ENCODE data around the gene NFYC. TPM values are rescaled to one million over a fixed set of nuclear protein-coding genes. Genes with fewer than 3 reads are reported as not detected.

Gene NFYC
- total RNA-seq, 5 donors from 2014 or later (not counting 1 experiment from before 2014, with no cell fraction given), result 50.1 to 60.4 (median 52.9) TPM

DNA sequence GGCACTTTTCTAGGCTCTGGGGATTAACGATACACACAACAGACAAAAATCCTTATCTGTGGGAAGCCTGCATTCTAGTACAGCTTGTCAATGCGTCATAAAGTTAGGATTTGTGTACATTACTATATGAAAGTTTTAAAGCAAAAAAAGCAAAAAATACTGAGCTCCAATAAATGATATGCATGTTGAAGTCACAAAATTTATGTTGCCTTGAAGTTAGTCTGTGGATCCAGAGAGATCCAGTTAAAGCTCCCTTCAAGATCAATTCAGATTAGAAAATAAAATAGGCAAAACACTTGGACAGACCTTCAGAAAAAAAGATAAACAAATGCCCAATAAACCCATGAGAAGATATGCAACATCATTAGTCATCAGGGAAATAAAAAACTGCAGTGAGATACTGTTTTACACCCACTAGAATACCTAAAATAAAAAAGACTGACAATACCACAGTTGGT, 59.0 kb downstream of the NFYC start:
- no peak overlapping the region for H3K4me3 ChIP-seq (ENCODE audit: control insufficient read depth in 1 of 2, extremely low read depth in 1 of 2, low read length in 1 of 2)
- peaks cover 61% of the 10 kb centered on the region for H3K36me3 Mint-ChIP-seq
- H3K4me3 Mint-ChIP-seq, result no peak overlapping the region
- H3K9me3 ChIP-seq, result no peaks in the 10 kb centered on the region
- no peaks in the 10 kb centered on the region for H3K4me1 ChIP-seq (ENCODE audit: control insufficient read depth in 1 of 2, extremely low read depth in 1 of 2, insufficient read depth in 2 of 2, low read length in 2 of 2)
- no peak overlapping the region for H3K27ac ChIP-seq (ENCODE audit: low read length)
- H3K4me1 Mint-ChIP-seq, result peaks cover 6 to 17% (median 12%) of the 10 kb centered on the region in 3 donors
- H3K9me3 Mint-ChIP-seq, result no peaks in the 10 kb centered on the region
- H3K36me3 ChIP-seq (ENCODE audit: control insufficient read depth in 2 of 2, extremely low read depth in 1 of 2, insufficient read depth in 1 of 2, low read length in 1 of 2), result peaks cover 0 to 68% of the 10 kb centered on the region in 2 donors
- DNase-seq (no peak), ATAC-seq (replicated peaks in 1 of 4) (no peak)
- H3K27ac Mint-ChIP-seq, result no peak overlapping the region
- no peaks in the 10 kb centered on the region for H3K27me3 Mint-ChIP-seq
- POLR2A ChIA-PET, result interaction anchor here in 1 of 2 donors (0.6 kb wide), 2 partner anchors 21 to 581 kb away, joined by 3 to 4 read pairs; no protein-coding TSS in a partner anchor
- no CpG with 5 or more reads among the region's 2 CpGs for WGBS (ENCODE audit: insufficient coverage)
- CTCF ChIA-PET, result no interaction called here
- H3K27me3 ChIP-seq (replicated peaks in 1 of 2; ENCODE audit: control insufficient read depth in 2 of 2, extremely low read depth in 1 of 2, insufficient read depth in 2 of 2, low read length in 1 of 2), result no peaks in the 10 kb centered on the region

DNA sequence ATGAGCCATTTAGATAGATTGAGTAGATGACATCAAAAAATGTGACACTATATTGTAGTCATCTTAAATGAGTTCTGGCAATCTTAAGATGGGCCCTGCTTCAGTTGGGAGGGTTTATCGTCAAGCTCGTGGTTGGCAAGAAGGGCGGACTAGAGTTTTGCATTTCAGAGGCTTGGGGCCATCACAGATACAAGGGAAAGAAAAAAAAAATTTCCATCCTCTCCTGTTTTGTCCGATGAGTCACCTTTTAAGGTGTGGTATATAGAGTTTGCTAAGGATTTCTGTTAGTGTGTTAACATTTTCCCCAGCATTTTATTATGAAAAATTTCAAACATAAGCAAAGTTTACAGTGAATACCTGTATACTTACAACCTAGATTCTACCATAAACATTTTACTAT, 60.3 kb downstream of the NFYC start:
- ChIA-PET CTCF (no interaction called here), POLR2A (no interaction called here)
- no peak for DNase-seq
- WGBS (ENCODE audit: insufficient coverage), result 80% methylated on average over 1 of the region's 4 CpGs
- H3K27ac ChIP-seq (ENCODE audit: low read length), result no peak overlapping the region
- no peak overlapping the region for H3K4me3 Mint-ChIP-seq
- H3K36me3 ChIP-seq (ENCODE audit: control insufficient read depth in 2 of 2, extremely low read depth in 1 of 2, insufficient read depth in 1 of 2, low read length in 1 of 2), result peaks cover 0 to 82% of the 10 kb centered on the region in 2 donors
- H3K4me3 ChIP-seq (ENCODE audit: control insufficient read depth in 1 of 2, extremely low read depth in 1 of 2, low read length in 1 of 2), result no peak overlapping the region
- no peak overlapping the region for H3K27ac Mint-ChIP-seq
- H3K27me3 Mint-ChIP-seq, result no peaks in the 10 kb centered on the region
- no peaks in the 10 kb centered on the region for H3K9me3 ChIP-seq
- no peaks in the 10 kb centered on the region for H3K4me1 ChIP-seq (ENCODE audit: control insufficient read depth in 1 of 2, extremely low read depth in 1 of 2, insufficient read depth in 2 of 2, low read length in 2 of 2)
- no peak for ATAC-seq (replicated peaks in 1 of 4)
- no peaks in the 10 kb centered on the region for H3K27me3 ChIP-seq (replicated peaks in 1 of 2; ENCODE audit: control insufficient read depth in 2 of 2, extremely low read depth in 1 of 2, insufficient read depth in 2 of 2, low read length in 1 of 2)
- peaks cover 0 to 6% (median 5%) of the 10 kb centered on the region in 3 donors for H3K4me1 Mint-ChIP-seq
- peaks cover 65% of the 10 kb centered on the region for H3K36me3 Mint-ChIP-seq
- H3K9me3 Mint-ChIP-seq, result no peaks in the 10 kb centered on the region

- no peaks in the 10 kb centered on the region for H3K27me3 ChIP-seq (replicated peaks in 1 of 2; ENCODE audit: control insufficient read depth in 2 of 2, extremely low read depth in 1 of 2, insufficient read depth in 2 of 2, low read length in 1 of 2)
- WGBS (ENCODE audit: insufficient coverage), result 93% methylated on average over 4 of the region's 8 CpGs
- DNase-seq, result no peak
- Mint-ChIP-seq H3K9me3 (no peaks in the 10 kb centered on the region), H3K4me3 (no peak overlapping the region), H3K4me1 (peaks cover 0 to 5% (median 4%) of the 10 kb centered on the region in 3 donors), H3K27me3 (no peaks in the 10 kb centered on the region), H3K36me3 (peaks cover 60% of the 10 kb centered on the region), H3K27ac (no peak overlapping the region)
- H3K36me3 ChIP-seq (ENCODE audit: control insufficient read depth in 2 of 2, extremely low read depth in 1 of 2, insufficient read depth in 1 of 2, low read length in 1 of 2), result peaks cover 0 to 86% of the 10 kb centered on the region in 2 donors
- ChIA-PET POLR2A (interaction anchor here in 1 of 2 donors (0.6 kb wide), 1 partner anchor 9 kb away, joined by 3 read pairs; no protein-coding TSS in a partner anchor), CTCF (interaction anchor here in 1 of 2 donors (1.1 kb wide), 1 partner anchor 22 kb away, joined by 6 read pairs; no protein-coding TSS in a partner anchor)
- H3K27ac ChIP-seq (ENCODE audit: low read length), result no peak overlapping the region
- no peaks in the 10 kb centered on the region for H3K4me1 ChIP-seq (ENCODE audit: control insufficient read depth in 1 of 2, extremely low read depth in 1 of 2, insufficient read depth in 2 of 2, low read length in 2 of 2)
- no peaks in the 10 kb centered on the region for H3K9me3 ChIP-seq
- no peak overlapping the region for H3K4me3 ChIP-seq (ENCODE audit: control insufficient read depth in 1 of 2, extremely low read depth in 1 of 2, low read length in 1 of 2)
- ATAC-seq (replicated peaks in 1 of 4), result no peak
Observed at GRCh38 chr1:40753142-40753882, 61.8 kb downstream of the NFYC start.

GRCh38 chr1:40754201-40754600, 62.7 kb downstream of the NFYC start:
- CTCF ChIA-PET, result interaction anchor here in 1 of 2 donors (0.8 kb wide), 1 partner anchor 16 kb away, joined by 3 read pairs; no protein-coding TSS in a partner anchor

DNA sequence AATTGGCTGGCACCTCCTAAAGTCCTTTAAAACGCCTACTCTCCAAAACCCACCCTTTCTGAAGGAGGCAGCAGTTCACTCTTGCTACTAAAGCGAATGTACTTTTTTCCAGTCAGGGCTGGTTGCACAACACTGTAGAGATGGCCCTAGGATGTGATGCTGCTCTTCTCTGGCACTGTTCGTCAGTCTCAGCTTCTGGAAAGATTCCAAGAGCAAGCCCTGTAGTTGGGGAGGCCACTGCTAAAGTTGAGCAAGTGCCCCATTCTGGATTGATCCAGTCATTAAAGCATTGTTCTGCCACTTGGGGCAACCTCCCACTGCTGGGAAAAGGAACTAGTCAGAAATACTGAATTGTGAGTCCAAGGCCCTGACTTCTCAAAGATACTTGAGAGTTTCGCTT, 63.6 kb downstream of the NFYC start:
- Histone ChIP-seq H3K36me3 (ENCODE audit: control insufficient read depth in 2 of 2, extremely low read depth in 1 of 2, insufficient read depth in 1 of 2, low read length in 1 of 2) (peaks cover 0 to 86% of the 10 kb centered on the region in 2 donors), H3K27ac (ENCODE audit: low read length) (no peak overlapping the region), H3K27me3 (replicated peaks in 1 of 2; ENCODE audit: control insufficient read depth in 2 of 2, extremely low read depth in 1 of 2, insufficient read depth in 2 of 2, low read length in 1 of 2) (no peaks in the 10 kb centered on the region), H3K9me3 (no peaks in the 10 kb centered on the region), H3K4me1 (ENCODE audit: control insufficient read depth in 1 of 2, extremely low read depth in 1 of 2, insufficient read depth in 2 of 2, low read length in 2 of 2) (no peaks in the 10 kb centered on the region), H3K4me3 (ENCODE audit: control insufficient read depth in 1 of 2, extremely low read depth in 1 of 2, low read length in 1 of 2) (no peak overlapping the region)
- H3K27me3 Mint-ChIP-seq, result no peaks in the 10 kb centered on the region
- DNase-seq, result no peak
- peaks cover 4 to 6% (median 5%) of the 10 kb centered on the region in 3 donors for H3K4me1 Mint-ChIP-seq
- ChIA-PET POLR2A (interaction anchor here in 1 of 2 donors (0.7 kb wide), 1 partner anchor 8 kb away, joined by 4 read pairs; no protein-coding TSS in a partner anchor), CTCF (interaction anchor here in 1 of 2 donors (0.8 kb wide), 1 partner anchor 15 kb away, joined by 3 read pairs; no protein-coding TSS in a partner anchor)
- H3K4me3 Mint-ChIP-seq, result no peak overlapping the region
- no peak overlapping the region for H3K27ac Mint-ChIP-seq
- no peak for ATAC-seq (replicated peaks in 1 of 4)
- peaks cover 60% of the 10 kb centered on the region for H3K36me3 Mint-ChIP-seq
- no peaks in the 10 kb centered on the region for H3K9me3 Mint-ChIP-seq
- 100% methylated on average over 1 of the region's 4 CpGs for WGBS (ENCODE audit: insufficient coverage)

More at GRCh38 chr1:40754201-40754600, 62.7 kb downstream of the NFYC start:
- no peak overlapping the region for H3K27ac Mint-ChIP-seq
- H3K9me3 Mint-ChIP-seq, result no peaks in the 10 kb centered on the region
- H3K4me1 ChIP-seq (ENCODE audit: control insufficient read depth in 1 of 2, extremely low read depth in 1 of 2, insufficient read depth in 2 of 2, low read length in 2 of 2), result no peaks in the 10 kb centered on the region
- POLR2A ChIA-PET, result interaction anchor here in 1 of 2 donors (0.7 kb wide), 1 partner anchor 100 kb away, joined by 3 read pairs; no protein-coding TSS in a partner anchor
- H3K27me3 ChIP-seq (replicated peaks in 1 of 2; ENCODE audit: control insufficient read depth in 2 of 2, extremely low read depth in 1 of 2, insufficient read depth in 2 of 2, low read length in 1 of 2), result no peaks in the 10 kb centered on the region
- no peak for ATAC-seq (replicated peaks in 1 of 4)
- no peaks in the 10 kb centered on the region for H3K9me3 ChIP-seq
- WGBS (ENCODE audit: insufficient coverage), result 100% methylated on average over 8 of the region's 8 CpGs
- H3K4me3 Mint-ChIP-seq, result no peak overlapping the region
- H3K36me3 Mint-ChIP-seq, result peaks cover 57% of the 10 kb centered on the region
- H3K36me3 ChIP-seq (ENCODE audit: control insufficient read depth in 2 of 2, extremely low read depth in 1 of 2, insufficient read depth in 1 of 2, low read length in 1 of 2), result peaks cover 0 to 86% of the 10 kb centered on the region in 2 donors
- no peaks in the 10 kb centered on the region for H3K27me3 Mint-ChIP-seq
- no peak overlapping the region for H3K4me3 ChIP-seq (ENCODE audit: control insufficient read depth in 1 of 2, extremely low read depth in 1 of 2, low read length in 1 of 2)
- H3K27ac ChIP-seq (ENCODE audit: low read length), result no peak overlapping the region
- H3K4me1 Mint-ChIP-seq, result peaks cover under 1 to 5% (median 4%) of the 10 kb centered on the region in 3 donors
- no peak for DNase-seq

GRCh38 chr1:40756523-40756922, 65.0 kb downstream of the NFYC start:
- ChIA-PET CTCF (no interaction called here), POLR2A (no interaction called here)
- 60% methylated on average over 1 of the region's 3 CpGs for WGBS (ENCODE audit: insufficient coverage)
- Mint-ChIP-seq H3K9me3 (no peaks in the 10 kb centered on the region), H3K27ac (no peak overlapping the region), H3K4me3 (no peak overlapping the region), H3K27me3 (no peaks in the 10 kb centered on the region), H3K36me3 (peaks cover 59% of the 10 kb centered on the region), H3K4me1 (peaks cover 4 to 14% (median 12%) of the 10 kb centered on the region in 3 donors)
- peaks cover 2 to 91% of the 10 kb centered on the region in 2 donors for H3K36me3 ChIP-seq (ENCODE audit: control insufficient read depth in 2 of 2, extremely low read depth in 1 of 2, insufficient read depth in 1 of 2, low read length in 1 of 2)
- no peaks in the 10 kb centered on the region for H3K27me3 ChIP-seq (replicated peaks in 1 of 2; ENCODE audit: control insufficient read depth in 2 of 2, extremely low read depth in 1 of 2, insufficient read depth in 2 of 2, low read length in 1 of 2)
- no peak for DNase-seq
- no peak for ATAC-seq (replicated peaks in 1 of 4)
- H3K27ac ChIP-seq (ENCODE audit: low read length), result no peak overlapping the region
- H3K9me3 ChIP-seq, result no peaks in the 10 kb centered on the region
- H3K4me1 ChIP-seq (ENCODE audit: control insufficient read depth in 1 of 2, extremely low read depth in 1 of 2, insufficient read depth in 2 of 2, low read length in 2 of 2), result no peaks in the 10 kb centered on the region
- no peak overlapping the region for H3K4me3 ChIP-seq (ENCODE audit: control insufficient read depth in 1 of 2, extremely low read depth in 1 of 2, low read length in 1 of 2)

Measured in T-cell (primary cell).